BLaER1 treated with 17β-estradiol and CSF1 and Interleukin-3, amounts not matched to agents 10 nM and 100 nM (cell line): ENCODE measurements around the gene PTPN20.
"Not testable (repeated sequence)": the region's sequence is repeated elsewhere in the genome, so short reads cannot be mapped to it uniquely, and the experiment has no call there.

Experiments used
- H3K27ac ChIP-seq, 11 experiments: shearing (Covaris generic); formaldehyde crosslinking; 2 replicates each; pipeline ENCODE4 v1.8.1; 2022
- H3K27me3 ChIP-seq, 11 experiments: shearing (Covaris generic); formaldehyde crosslinking; 2 replicates each; pipeline ENCODE4 v1.8.1; 2022
- H3K36me3 ChIP-seq, 11 experiments: shearing (Covaris generic); formaldehyde crosslinking; 2 replicates each; pipeline ENCODE4 v1.8.1; 2022
- H3K4me1 ChIP-seq, 10 experiments: shearing (Covaris generic); formaldehyde crosslinking; 2 replicates each; pipeline ENCODE4 v1.8.1; 2022
- H3K4me2 ChIP-seq, 11 experiments: shearing (Covaris generic); formaldehyde crosslinking; 2 replicates each; pipeline ENCODE4 v1.8.1; 2022
- H3K4me3 ChIP-seq, 10 experiments: shearing (Covaris generic); formaldehyde crosslinking; 2 replicates each; pipeline ENCODE4 v1.8.1; 2022
- H3K9ac ChIP-seq, 11 experiments: shearing (Covaris generic); formaldehyde crosslinking; 2 replicates each; pipeline ENCODE4 v1.8.1; 2022
- H3K9me3 ChIP-seq, 11 experiments: shearing (Covaris generic); formaldehyde crosslinking; replicated peaks in 1 of 11; 2 replicates each; pipeline ENCODE4 v1.8.1; 2022
- H4K20me1 ChIP-seq, 11 experiments: shearing (Covaris generic); formaldehyde crosslinking; 2 replicates each; pipeline ENCODE4 v1.8.1; 2022

Gene PTPN20

GRCh38 chr10:46911144-46911876 lies at the start of gene PTPN20:
PTPN20 (plus strand) TSS chr10:46911428; CDS start chr10:46932500, 21,072 bp downstream.
- not testable (repeated sequence) for H3K27ac ChIP-seq, H3K27me3 ChIP-seq, H3K4me3 ChIP-seq, H3K9ac ChIP-seq, H3K4me2 ChIP-seq, H4K20me1 ChIP-seq, H3K36me3 ChIP-seq, H3K9me3 ChIP-seq, H3K4me1 ChIP-seq

GRCh38 chr10:46869716-46870115 lies 41.5 kb upstream of the PTPN20 start:
- not testable (repeated sequence) for H3K9ac ChIP-seq, H3K27ac ChIP-seq, H3K36me3 ChIP-seq, H3K4me1 ChIP-seq, H3K27me3 ChIP-seq, H3K4me2 ChIP-seq, H3K4me3 ChIP-seq, H3K9me3 ChIP-seq, H4K20me1 ChIP-seq

GRCh38 chr10:46871583-46871982 lies 39.6 kb upstream of the PTPN20 start:
- H3K4me1 ChIP-seq, H3K9me3 ChIP-seq, H3K36me3 ChIP-seq, H3K4me2 ChIP-seq, H3K27me3 ChIP-seq, H4K20me1 ChIP-seq, H3K4me3 ChIP-seq, H3K9ac ChIP-seq, H3K27ac ChIP-seq: not testable (repeated sequence)

- H4K20me1 ChIP-seq, H3K27me3 ChIP-seq, H3K4me3 ChIP-seq, H3K36me3 ChIP-seq, H3K4me1 ChIP-seq, H3K4me2 ChIP-seq, H3K9me3 ChIP-seq, H3K9ac ChIP-seq, H3K27ac ChIP-seq: not testable (repeated sequence)
Measured at GRCh38 chr10:46875304-46875703, 35.9 kb upstream of the PTPN20 start.

- H3K9me3 ChIP-seq, H4K20me1 ChIP-seq, H3K4me1 ChIP-seq, H3K27ac ChIP-seq, H3K36me3 ChIP-seq, H3K4me2 ChIP-seq, H3K4me3 ChIP-seq, H3K27me3 ChIP-seq, H3K9ac ChIP-seq: not testable (repeated sequence)
Measured at GRCh38 chr10:46876773-46877172, 34.5 kb upstream of the PTPN20 start.

- not testable (repeated sequence) for H3K4me3 ChIP-seq, H3K4me1 ChIP-seq, H3K4me2 ChIP-seq, H3K27me3 ChIP-seq, H4K20me1 ChIP-seq, H3K9ac ChIP-seq, H3K27ac ChIP-seq, H3K9me3 ChIP-seq, H3K36me3 ChIP-seq
Measured at GRCh38 chr10:46878761-46879160, 32.5 kb upstream of the PTPN20 start.

GRCh38 chr10:46890813-46891611 lies 20.2 kb upstream of the PTPN20 start:
- not testable (repeated sequence) for H4K20me1 ChIP-seq, H3K9ac ChIP-seq, H3K27me3 ChIP-seq, H3K36me3 ChIP-seq, H3K4me1 ChIP-seq, H3K27ac ChIP-seq, H3K4me2 ChIP-seq, H3K9me3 ChIP-seq, H3K4me3 ChIP-seq

- H3K9ac ChIP-seq, H3K4me2 ChIP-seq, H3K27ac ChIP-seq, H3K9me3 ChIP-seq, H3K27me3 ChIP-seq, H3K4me3 ChIP-seq, H3K4me1 ChIP-seq, H3K36me3 ChIP-seq, H4K20me1 ChIP-seq: not testable (repeated sequence)
Measured at GRCh38 chr10:46896762-46897692, 14.2 kb upstream of the PTPN20 start.

- not testable (repeated sequence) for H3K27ac ChIP-seq, H4K20me1 ChIP-seq, H3K9me3 ChIP-seq, H3K9ac ChIP-seq, H3K27me3 ChIP-seq, H3K4me2 ChIP-seq, H3K36me3 ChIP-seq, H3K4me1 ChIP-seq, H3K4me3 ChIP-seq
Measured at GRCh38 chr10:46901247-46901646, 10.0 kb upstream of the PTPN20 start.

- H3K27ac ChIP-seq, H3K9me3 ChIP-seq, H3K4me3 ChIP-seq, H3K9ac ChIP-seq, H3K4me1 ChIP-seq, H4K20me1 ChIP-seq, H3K36me3 ChIP-seq, H3K4me2 ChIP-seq, H3K27me3 ChIP-seq: not testable (repeated sequence)
Measured at GRCh38 chr10:46903874-46904273, 7.4 kb upstream of the PTPN20 start.

- H3K27me3 ChIP-seq, H3K4me1 ChIP-seq, H3K4me2 ChIP-seq, H3K4me3 ChIP-seq, H3K27ac ChIP-seq, H4K20me1 ChIP-seq, H3K9ac ChIP-seq, H3K36me3 ChIP-seq, H3K9me3 ChIP-seq: not testable (repeated sequence)
Measured at GRCh38 chr10:46906359-46906758, 4.9 kb upstream of the PTPN20 start.

- not testable (repeated sequence) for H4K20me1 ChIP-seq, H3K4me1 ChIP-seq, H3K4me3 ChIP-seq, H3K27me3 ChIP-seq, H3K9me3 ChIP-seq, H3K4me2 ChIP-seq, H3K36me3 ChIP-seq, H3K27ac ChIP-seq, H3K9ac ChIP-seq
Measured at GRCh38 chr10:46907185-46908117, 3.8 kb upstream of the PTPN20 start.

- H3K27ac ChIP-seq, H4K20me1 ChIP-seq, H3K4me2 ChIP-seq, H3K9ac ChIP-seq, H3K36me3 ChIP-seq, H3K27me3 ChIP-seq, H3K9me3 ChIP-seq, H3K4me1 ChIP-seq, H3K4me3 ChIP-seq: not testable (repeated sequence)
Measured at GRCh38 chr10:46922498-46922897, 11.3 kb downstream of the PTPN20 start.
